Kidney epithelial cell (primary cell): ENCODE results near the gene TPRG1. TPM values are rescaled to one million over a fixed set of nuclear protein-coding genes. Genes with fewer than 3 reads are reported as not detected.

ENCODE experiments used
- DNase-seq: peaks from one replicate; pipeline ENCODE4 v3.0.0-alpha.2; 2010; ENCODE audit warnings: low read depth
- H3K27me3 ChIP-seq: 2 replicates; pipeline ENCODE4 v1.6.0; 2011; ENCODE audit warnings: low read length; ENCODE audit not compliant: control insufficient read depth, insufficient read depth
- H3K36me3 ChIP-seq: 2 replicates; pipeline ENCODE4 v1.5.1; 2011; ENCODE audit warnings: low read length; ENCODE audit not compliant: control insufficient read depth, insufficient read depth
- H3K4me3 ChIP-seq: 2 replicates; pipeline ENCODE4 v1.5.1; 2011; ENCODE audit warnings: low read depth, mild to moderate bottlenecking, control low read depth, low read length
- total RNA-seq: library from RNA; depleted of rRNA; stranded (reverse); fragments of >200 nt; gene quantifications from 2 replicates; pipeline ENCODE4 v1.2.3, GENCODE V29; 2015
- TF ChIP-seq, protein P1 (sequence below): IDR thresholded peaks from 2 replicates; pipeline ENCODE4 v1.5.1; 2011; ENCODE audit warnings: mild to moderate bottlenecking, moderate library complexity, low read length, control low read depth, inconsistent platforms; ENCODE audit not compliant: insufficient read depth, poor library complexity, severe bottlenecking

The TPRG1 gene
- total RNA-seq, 1 donor from 2014 or later = 1.4 TPM

DNA sequence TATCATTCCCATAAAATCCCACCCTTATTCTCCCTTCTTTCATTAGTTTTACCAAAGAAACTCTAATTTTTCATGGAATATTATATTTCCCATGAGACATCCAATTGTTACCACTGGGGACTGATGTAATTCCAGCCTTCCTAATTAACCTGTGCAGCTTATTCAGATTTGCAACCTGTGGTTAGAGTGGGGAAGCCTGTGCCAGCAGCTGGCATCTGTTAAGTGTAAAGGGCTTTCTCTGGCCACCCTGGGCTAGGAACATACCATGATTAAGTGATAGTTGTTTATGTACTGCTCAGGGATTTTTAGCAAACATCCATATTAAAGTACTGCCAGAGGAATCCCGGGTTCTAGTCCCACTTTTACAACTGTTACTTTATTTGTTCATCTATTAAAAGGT lies 78.2 kb downstream of the TPRG1 start:
- Histone ChIP-seq H3K36me3 (no peaks in the 10 kb centered on the region), H3K27me3 (no peaks in the 10 kb centered on the region), H3K4me3 (no peak overlapping the region)
- DNase-seq = no peak
- TF ChIP-seq, protein P1, sequence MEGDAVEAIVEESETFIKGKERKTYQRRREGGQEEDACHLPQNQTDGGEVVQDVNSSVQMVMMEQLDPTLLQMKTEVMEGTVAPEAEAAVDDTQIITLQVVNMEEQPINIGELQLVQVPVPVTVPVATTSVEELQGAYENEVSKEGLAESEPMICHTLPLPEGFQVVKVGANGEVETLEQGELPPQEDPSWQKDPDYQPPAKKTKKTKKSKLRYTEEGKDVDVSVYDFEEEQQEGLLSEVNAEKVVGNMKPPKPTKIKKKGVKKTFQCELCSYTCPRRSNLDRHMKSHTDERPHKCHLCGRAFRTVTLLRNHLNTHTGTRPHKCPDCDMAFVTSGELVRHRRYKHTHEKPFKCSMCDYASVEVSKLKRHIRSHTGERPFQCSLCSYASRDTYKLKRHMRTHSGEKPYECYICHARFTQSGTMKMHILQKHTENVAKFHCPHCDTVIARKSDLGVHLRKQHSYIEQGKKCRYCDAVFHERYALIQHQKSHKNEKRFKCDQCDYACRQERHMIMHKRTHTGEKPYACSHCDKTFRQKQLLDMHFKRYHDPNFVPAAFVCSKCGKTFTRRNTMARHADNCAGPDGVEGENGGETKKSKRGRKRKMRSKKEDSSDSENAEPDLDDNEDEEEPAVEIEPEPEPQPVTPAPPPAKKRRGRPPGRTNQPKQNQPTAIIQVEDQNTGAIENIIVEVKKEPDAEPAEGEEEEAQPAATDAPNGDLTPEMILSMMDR = no peak

DNA sequence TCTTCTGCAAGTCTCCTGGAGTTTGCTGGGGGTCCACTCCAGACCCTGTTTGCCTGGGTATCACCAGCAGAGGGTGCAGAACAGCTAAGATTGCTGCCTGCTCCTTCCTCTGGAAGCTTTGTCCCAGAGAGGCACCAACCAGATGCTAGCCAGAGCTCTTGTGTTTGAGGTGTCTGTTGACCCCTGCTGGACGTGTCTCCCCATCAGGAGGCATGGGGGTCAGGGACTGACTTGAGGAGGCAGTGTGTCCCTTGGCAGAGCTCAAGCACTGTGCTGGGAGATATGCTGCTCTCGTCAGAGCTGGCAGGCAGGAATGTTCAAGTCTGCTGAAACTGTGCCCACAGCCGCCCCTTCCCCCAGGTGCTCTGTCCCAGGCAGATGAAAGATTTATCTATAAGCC lies 86.5 kb downstream of the TPRG1 start:
- no peaks in the 10 kb centered on the region for H3K36me3 ChIP-seq
- TF ChIP-seq, protein P1 = peak; percentile 1
- no peak for DNase-seq
- H3K4me3 ChIP-seq = no peak overlapping the region
- peaks cover 3% of the 10 kb centered on the region for H3K27me3 ChIP-seq

GRCh38 chr3:189260556-189261493 lies 89.1 kb downstream of the TPRG1 start:
- no peaks in the 10 kb centered on the region for H3K36me3 ChIP-seq
- TF ChIP-seq, protein P1 = no peak
- no peak for DNase-seq
- H3K4me3 ChIP-seq = no peak overlapping the region
- peaks cover 3% of the 10 kb centered on the region for H3K27me3 ChIP-seq

GRCh38 chr3:189262746-189263145 lies 91.0 kb downstream of the TPRG1 start:
- Histone ChIP-seq H3K27me3 (peaks cover 3% of the 10 kb centered on the region), H3K36me3 (no peaks in the 10 kb centered on the region), H3K4me3 (no peak overlapping the region)
- TF ChIP-seq, protein P1 = no peak
- DNase-seq = no peak

- TF ChIP-seq, protein P1 = peak; percentile 28
- H3K36me3 ChIP-seq = no peaks in the 10 kb centered on the region
- DNase-seq = no peak
- H3K27me3 ChIP-seq = no peaks in the 10 kb centered on the region
- H3K4me3 ChIP-seq = no peak overlapping the region
Measured at GRCh38 chr3:189267981-189268613, 96.3 kb downstream of the TPRG1 start.
